Measurements from ENCODE around the gene NSUN3. TPM values are rescaled to one million over a fixed set of nuclear protein-coding genes. Genes with fewer than 3 reads are reported as not detected.

Gene NSUN3
- total and polyA plus RNA-seq, 2 of the 4 experiments (the other 2 are of a cell fraction) = 4.9 to 6.8 TPM

DNA sequence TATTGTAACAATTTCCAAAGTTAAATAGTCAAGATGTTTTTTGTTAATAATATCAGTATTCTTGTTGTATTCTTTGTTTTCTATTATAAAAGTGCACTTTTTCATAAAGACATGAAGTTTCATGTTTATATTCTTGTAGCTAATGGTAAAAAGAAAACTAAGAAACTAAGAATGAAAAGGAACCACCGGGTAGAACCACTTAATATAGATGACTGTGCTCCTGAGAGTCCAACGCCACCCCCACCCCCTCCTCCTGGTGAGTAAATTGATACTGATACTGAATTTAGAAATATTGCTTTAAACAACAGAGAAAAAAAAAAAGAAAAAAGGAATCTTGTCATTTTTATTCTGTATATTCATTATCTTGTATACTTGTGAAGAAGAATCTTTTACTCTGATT, 13.6 kb upstream of the NSUN3 start:
- Histone ChIP-seq H3K9me1 (ENCODE audit: insufficient read depth, low read length) (no peaks in the 10 kb centered on the region), H3K18ac (ENCODE audit: low read depth, low read length) (no peak overlapping the region), H2AK5ac (ENCODE audit: low read depth, low read length) (no peak overlapping the region), H4K5ac (ENCODE audit: low read depth, low read length) (no peak overlapping the region), H3K4me2 (ENCODE audit: low read depth, low read length) (no peak overlapping the region), H2BK20ac (ENCODE audit: low read depth, low read length) (no peak overlapping the region), H3K9me3 (ENCODE audit: control insufficient read depth, insufficient read depth, low read length) (no peaks in the 10 kb centered on the region), H2BK15ac (ENCODE audit: low read depth, low read length) (no peak overlapping the region), H2AFZ (replicated peaks; ENCODE audit: low read length, poor library complexity) (no peak overlapping the region), H2AK9ac (replicated peaks; ENCODE audit: low read depth, low read length, poor library complexity) (no peak overlapping the region), H3K23ac (ENCODE audit: low read depth, low read length) (no peak overlapping the region), H4K91ac (ENCODE audit: insufficient read depth, low read depth, low read length) (no peak overlapping the region), H3K4me3 (ENCODE audit: insufficient read depth, low read depth, low read length) (no peak overlapping the region), H2BK5ac (ENCODE audit: low read depth, low read length, poor library complexity, severe bottlenecking) (no peak overlapping the region), H3K79me1 (ENCODE audit: low read depth in 1 of 2, low read length in 2 of 2) (no peaks in the 10 kb centered on the region), H3K9ac (ENCODE audit: low read depth, low read length) (no peak overlapping the region), H4K8ac (ENCODE audit: low read depth in 2 of 2, low read length in 2 of 2) (no peak overlapping the region), H4K20me1 (ENCODE audit: insufficient read depth, low read length) (no peaks in the 10 kb centered on the region), H3K14ac (replicated peaks; ENCODE audit: low read depth, low read length) (no peak overlapping the region), H3K56ac (ENCODE audit: extremely low read depth, insufficient read depth, low read length) (no peak overlapping the region), H2BK120ac (ENCODE audit: low read depth, low read length) (no peak overlapping the region), H3K27me3 (ENCODE audit: control insufficient read depth, insufficient read depth, low read length) (no peaks in the 10 kb centered on the region), H3K4me1 (ENCODE audit: control insufficient read depth, insufficient read depth, low read length) (no peaks in the 10 kb centered on the region), H3K4ac (ENCODE audit: low read depth, low read length) (no peak overlapping the region), H3K27ac (ENCODE audit: insufficient read depth, low read length) (no peak overlapping the region), H3K36me3 (ENCODE audit: control insufficient read depth, insufficient read depth, low read length) (peaks cover 4% of the 10 kb centered on the region; the same call in 1 of the 2 replicates)
- CTCF ChIA-PET = no interaction called here
- WGBS, 2 experiments (ENCODE audit: extremely low coverage in 2 of 2, insufficient read length in 1 of 2) = no CpG with 5 or more reads among the region's 2 CpGs
- dilution Hi-C loops (cut with HindIII; ENCODE audit: low sequenced_read_pairs, unreplicated experiment) (no loop called here), intact Hi-C loops (cut with micrococcal nuclease) (no loop called here), in situ Hi-C loops (cut with MboI; ENCODE audit: low sequenced_read_pairs) (no loop called here)
- DNase-seq (no peak), ATAC-seq (ENCODE audit: low read depth) (no peak)
- no TSS peak for BruUV-seq (replicated peaks)
- POLR2A ChIA-PET (ENCODE audit: unreplicated experiment) = no interaction called here
- no peak for TF ChIP-seq BHLHE40 (IDR thresholded peaks at IDR 0.05; ENCODE audit: low read depth, low read length)
- no peak for TF ChIP-seq POLR2A (IDR thresholded peaks at IDR 0.05; ENCODE audit: low read depth, low read length)
- no peak for TF ChIP-seq NFE2L2 (IDR thresholded peaks at IDR 0.05; ENCODE audit: low read depth, low read length)
- no peak for TF ChIP-seq MAFK (IDR thresholded peaks at IDR 0.05; ENCODE audit: low read depth, low read length)
- TF ChIP-seq, protein P1, sequence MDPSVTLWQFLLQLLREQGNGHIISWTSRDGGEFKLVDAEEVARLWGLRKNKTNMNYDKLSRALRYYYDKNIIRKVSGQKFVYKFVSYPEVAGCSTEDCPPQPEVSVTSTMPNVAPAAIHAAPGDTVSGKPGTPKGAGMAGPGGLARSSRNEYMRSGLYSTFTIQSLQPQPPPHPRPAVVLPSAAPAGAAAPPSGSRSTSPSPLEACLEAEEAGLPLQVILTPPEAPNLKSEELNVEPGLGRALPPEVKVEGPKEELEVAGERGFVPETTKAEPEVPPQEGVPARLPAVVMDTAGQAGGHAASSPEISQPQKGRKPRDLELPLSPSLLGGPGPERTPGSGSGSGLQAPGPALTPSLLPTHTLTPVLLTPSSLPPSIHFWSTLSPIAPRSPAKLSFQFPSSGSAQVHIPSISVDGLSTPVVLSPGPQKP (IDR thresholded peaks at IDR 0.05; ENCODE audit: borderline replicate concordance, low read depth, low read length) = no peak
- no peak for TF ChIP-seq SMC3 (IDR thresholded peaks at IDR 0.05; ENCODE audit: low read depth, low read length)
- TF ChIP-seq RFX5 (IDR thresholded peaks at IDR 0.05; ENCODE audit: low read depth, low read length) = no peak
- no peak for TF ChIP-seq CHD1 (IDR thresholded peaks at IDR 0.05; ENCODE audit: low read depth, low read length)
- no peak for TF ChIP-seq MAZ (IDR thresholded peaks at IDR 0.05; ENCODE audit: borderline replicate concordance, low read depth, low read length)
- TF ChIP-seq RCOR1 (IDR thresholded peaks at IDR 0.05; ENCODE audit: insufficient replicate concordance, low read length) = no peak
- TF ChIP-seq RAD21 (IDR thresholded peaks at IDR 0.05; ENCODE audit: low read length) = no peak
- TF ChIP-seq CEBPB (IDR thresholded peaks at IDR 0.05; ENCODE audit: low read depth, low read length) = no peak
- TF ChIP-seq, protein P2, sequence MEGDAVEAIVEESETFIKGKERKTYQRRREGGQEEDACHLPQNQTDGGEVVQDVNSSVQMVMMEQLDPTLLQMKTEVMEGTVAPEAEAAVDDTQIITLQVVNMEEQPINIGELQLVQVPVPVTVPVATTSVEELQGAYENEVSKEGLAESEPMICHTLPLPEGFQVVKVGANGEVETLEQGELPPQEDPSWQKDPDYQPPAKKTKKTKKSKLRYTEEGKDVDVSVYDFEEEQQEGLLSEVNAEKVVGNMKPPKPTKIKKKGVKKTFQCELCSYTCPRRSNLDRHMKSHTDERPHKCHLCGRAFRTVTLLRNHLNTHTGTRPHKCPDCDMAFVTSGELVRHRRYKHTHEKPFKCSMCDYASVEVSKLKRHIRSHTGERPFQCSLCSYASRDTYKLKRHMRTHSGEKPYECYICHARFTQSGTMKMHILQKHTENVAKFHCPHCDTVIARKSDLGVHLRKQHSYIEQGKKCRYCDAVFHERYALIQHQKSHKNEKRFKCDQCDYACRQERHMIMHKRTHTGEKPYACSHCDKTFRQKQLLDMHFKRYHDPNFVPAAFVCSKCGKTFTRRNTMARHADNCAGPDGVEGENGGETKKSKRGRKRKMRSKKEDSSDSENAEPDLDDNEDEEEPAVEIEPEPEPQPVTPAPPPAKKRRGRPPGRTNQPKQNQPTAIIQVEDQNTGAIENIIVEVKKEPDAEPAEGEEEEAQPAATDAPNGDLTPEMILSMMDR (conservative IDR thresholded peaks at IDR 0.05; ENCODE audit: low read depth, low read length) = no peak
